Measurements from ENCODE around the gene NTN1.

Gene NTN1

GRCh38 chr17:9286434-9286833 lies 265.1 kb downstream of the NTN1 start:
- DNase-seq, result no peak

- no peak for DNase-seq
Measured at GRCh38 chr17:9287306-9287705, 266.0 kb downstream of the NTN1 start.

GRCh38 chr17:9290226-9290613 lies 268.9 kb downstream of the NTN1 start:
- DNase-seq, result no peak

- DNase-seq, result no peak
Measured at GRCh38 chr17:9291912-9292560, 270.7 kb downstream of the NTN1 start.

- no peak for DNase-seq
Measured at GRCh38 chr17:9292561-9292941, 271.2 kb downstream of the NTN1 start.

Data from NCI-H2107 (cell line).